ENCODE measurements around the gene TSPAN18. TPM values are rescaled to one million over a fixed set of nuclear protein-coding genes. Genes with fewer than 3 reads are reported as not detected.

TSPAN18 gene
- total and polyA plus RNA-seq, 10 of the 15 experiments (the other 5 are each of a cell fraction or from before 2014, with no cell fraction given), result 0.02 to 0.77 (median 0.13) TPM; not detected in 1

GRCh38 chr11:44787981-44788380, 61.2 kb downstream of the TSPAN18 start:
- Histone ChIP-seq H2AFZ (ENCODE audit: control insufficient read depth, low read depth, low read length) (no peak overlapping the region), H4K20me1 (ENCODE audit: control insufficient read depth, insufficient read depth) (no peaks in the 10 kb centered on the region; the same call in 1 of the 2 replicates), H3K36me3 (ENCODE audit: control insufficient read depth in 2 of 2, insufficient read depth in 2 of 2, low read length in 1 of 2) (no peaks in the 10 kb centered on the region), H3K79me2 (ENCODE audit: control insufficient read depth, insufficient read depth, low read length) (no peaks in the 10 kb centered on the region), H3K27me3 (replicated peaks in 1 of 2; ENCODE audit: control insufficient read depth in 2 of 2, insufficient read depth in 2 of 2, low read length in 1 of 2) (peaks cover 0 to 2% of the 10 kb centered on the region in 2 experiments; a peak in 1 of 4 replicates), H3K9me3 (replicated peaks; ENCODE audit: control insufficient read depth, insufficient read depth, low read length) (no peaks in the 10 kb centered on the region), H3K4me1 (ENCODE audit: control insufficient read depth, insufficient read depth, low read length) (no peaks in the 10 kb centered on the region), H3K9ac (ENCODE audit: control insufficient read depth, insufficient read depth, low read length) (no peak overlapping the region), H3K27ac (ENCODE audit: control insufficient read depth, insufficient read depth) (no peak overlapping the region), H3K4me2 (ENCODE audit: control insufficient read depth, insufficient read depth) (no peak overlapping the region), H3K4me3 (no peak overlapping the region)
- RAD21 ChIA-PET (ENCODE audit: unreplicated experiment), result interaction anchor here (0.9 kb wide), 1 partner anchor 124 kb away, joined by 3 read pairs; no protein-coding TSS in a partner anchor
- POLR2A ChIA-PET, result no interaction called here
- FAIRE-seq, result no peak
- SMC1A ChIA-PET (ENCODE audit: uncharacterized antibody, unreplicated experiment), result no interaction called here
- intact Hi-C loops (cut with micrococcal nuclease; ENCODE audit: unreplicated experiment), result no loop called here
- BruUV-seq (replicated peaks), result no TSS peak
- ATAC-seq, result no peak
- no peak for TF ChIP-seq E2F8 (IDR thresholded peaks at IDR 0.05; ENCODE audit: low read depth, partially characterized antibody)
- no peak for TF ChIP-seq RUNX3 (IDR thresholded peaks at IDR 0.05; ENCODE audit: low read length)
- no peak for TF ChIP-seq RAD21 (IDR thresholded peaks at IDR 0.05; ENCODE audit: insufficient read depth, low read depth, low read length)
- no peak for TF ChIP-seq NR2F1 (conservative IDR thresholded peaks at IDR 0.05)
- no peak for TF ChIP-seq NFYA (IDR thresholded peaks at IDR 0.05; ENCODE audit: borderline replicate concordance, low read depth, low read length)
- no peak for TF ChIP-seq USF1 (IDR thresholded peaks at IDR 0.05; ENCODE audit: borderline replicate concordance, extremely low read length, insufficient read depth, low read depth, low read length)
- TF ChIP-seq POLR2AphosphoS5 (IDR thresholded peaks at IDR 0.05; ENCODE audit: low read length), result no peak
- TF ChIP-seq KAT2A (conservative IDR thresholded peaks at IDR 0.05; ENCODE audit: control insufficient read depth, low read depth, low read length), result no peak
- TF ChIP-seq ZBTB33 (IDR thresholded peaks at IDR 0.05), result no peak
- TF ChIP-seq ZSCAN29 (IDR thresholded peaks at IDR 0.05), result no peak
- TF ChIP-seq GABPA (IDR thresholded peaks at IDR 0.05; ENCODE audit: low read depth), result no peak
- TF ChIP-seq SRF (IDR thresholded peaks at IDR 0.05; ENCODE audit: low read depth in 2 of 2, low read length in 2 of 2), result no peak
- no peak for TF ChIP-seq YY1 (IDR thresholded peaks at IDR 0.05; ENCODE audit: low read depth, low read length)
- TF ChIP-seq NFYB (IDR thresholded peaks at IDR 0.05; ENCODE audit: insufficient read depth, low read depth, low read length), result no peak
- TF ChIP-seq RCOR1 (conservative IDR thresholded peaks at IDR 0.05; ENCODE audit: low read depth, low read length), result no peak
- no peak for TF ChIP-seq ZNF217 (IDR thresholded peaks at IDR 0.05)
- no peak for TF ChIP-seq SP1 (IDR thresholded peaks at IDR 0.05; ENCODE audit: low read depth, low read length)
- CTCF ChIA-PET, result interaction anchor here (1.4 kb wide), 1 partner anchor 12 kb away, joined by 5 read pairs; no protein-coding TSS in a partner anchor
- DNase-seq (ENCODE audit: low read depth, low spot score), result no peak
- WGBS (ENCODE audit: insufficient coverage, insufficient replicate concordance, low lambda C conversion rate, missing lambda C conversion rate), result 45% methylated on average over 8 of the region's 9 CpGs
- in situ Hi-C loops (cut with MboI), result no loop called here
